ENCODE results near the gene TMEM167B.
"Not testable (repeated sequence)": the region's sequence is repeated elsewhere in the genome, so short reads cannot be mapped to it uniquely, and the experiment has no call there.

TMEM167B gene

GRCh38 chr1:109090196-109091077 lies at the start of gene TMEM167B:
TSS of gene TMEM167B (plus strand) at chr1:109090764. CDS start at chr1:109090873, 109 bp downstream.
- peak; percentile 82 for DNase-seq

- peak; percentile 23 for DNase-seq
Observed at GRCh38 chr1:109040989-109041620, 49.5 kb upstream of the TMEM167B start.

- DNase-seq, result peak; percentile 91
Observed at GRCh38 chr1:109041621-109042468, 48.7 kb upstream of the TMEM167B start, which contains the start of gene WDR47. TSS of gene WDR47 (minus strand) at chr1:109042102. CDS start at chr1:109023512, 18,590 bp downstream.

- DNase-seq, result no peak
Observed at GRCh38 chr1:109045595-109045994, 45.0 kb upstream of the TMEM167B start.

- no peak for DNase-seq
Observed at GRCh38 chr1:109046671-109047070, 43.9 kb upstream of the TMEM167B start.

GRCh38 chr1:109047339-109047738 lies 43.2 kb upstream of the TMEM167B start:
- DNase-seq, result no peak

GRCh38 chr1:109048335-109048734 lies 42.2 kb upstream of the TMEM167B start:
- no peak for DNase-seq

- DNase-seq, result no peak
Observed at GRCh38 chr1:109050228-109050995, 40.2 kb upstream of the TMEM167B start.

- not testable (repeated sequence) for DNase-seq
Observed at GRCh38 chr1:109052145-109052544, 38.4 kb upstream of the TMEM167B start.

GRCh38 chr1:109056064-109056463 lies 34.5 kb upstream of the TMEM167B start:
- no peak for DNase-seq

GRCh38 chr1:109059026-109059425 lies 31.5 kb upstream of the TMEM167B start:
- no peak for DNase-seq

GRCh38 chr1:109060707-109061106 lies 29.9 kb upstream of the TMEM167B start:
- no peak for DNase-seq

GRCh38 chr1:109061183-109061582 lies 29.4 kb upstream of the TMEM167B start:
- no peak for DNase-seq

GRCh38 chr1:109065137-109065536 lies 25.4 kb upstream of the TMEM167B start:
- DNase-seq, result no peak

GRCh38 chr1:109067883-109068282 lies 22.7 kb upstream of the TMEM167B start:
- DNase-seq, result no peak

- no peak for DNase-seq
Observed at GRCh38 chr1:109069294-109069693, 21.3 kb upstream of the TMEM167B start.

GRCh38 chr1:109075531-109076490 lies 14.8 kb upstream of the TMEM167B start, which contains the start of gene TAF13:
TSS of gene TAF13 (minus strand) at chr1:109076003. CDS start at chr1:109075947, 56 bp downstream.
- peak; percentile 94 for DNase-seq

- DNase-seq, result no peak
Observed at GRCh38 chr1:109078317-109078716, 12.2 kb upstream of the TMEM167B start.

GRCh38 chr1:109079240-109079622 lies 11.3 kb upstream of the TMEM167B start:
- DNase-seq, result no peak

GRCh38 chr1:109080441-109081082 lies 10.0 kb upstream of the TMEM167B start:
- DNase-seq, result no peak

Data from NCI-H1092 (cell line).